MM.1S (cell line): ENCODE data around the gene NAA35.

Source experiments
- DNase-seq: peaks from one replicate; pipeline ENCODE4 v3.0.0-alpha.2; 2015
- H2AFZ ChIP-seq: fragments of 300-600 bp; sonication (generic); 2 replicates; pipeline ENCODE4 v1.6.0; 2016; ENCODE audit warnings: antibody characterized with exemption, low read length
- H3F3A ChIP-seq: fragments of 300-600 bp; sonication (generic); 2 replicates; pipeline ENCODE4 v1.6.1; 2016; ENCODE audit warnings: mild to moderate bottlenecking, antibody characterized with exemption, low read length, moderate library complexity, mixed read lengths; ENCODE audit not compliant: insufficient read depth
- H3K27ac ChIP-seq: fragments of 300-600 bp; sonication (generic); 2 replicates; pipeline ENCODE4 v1.5.1; 2016; ENCODE audit warnings: mild to moderate bottlenecking, low read length
- H3K27me3 ChIP-seq: fragments of 300-600 bp; sonication (generic); replicated peaks from 2 replicates; pipeline ENCODE4 v1.6.0; 2016; ENCODE audit warnings: low read length; ENCODE audit not compliant: insufficient read depth
- H3K36me3 ChIP-seq: fragments of 300-600 bp; sonication (generic); replicated peaks from 2 replicates; pipeline ENCODE4 v1.6.1; 2016; ENCODE audit warnings: mild to moderate bottlenecking, low read length, mixed read lengths; ENCODE audit not compliant: insufficient read depth
- H3K4me1 ChIP-seq: fragments of 300-600 bp; sonication (generic); 2 replicates; pipeline ENCODE4 v1.6.1; 2016; ENCODE audit warnings: low read length, mixed read lengths
- H3K4me2 ChIP-seq: fragments of 300-600 bp; sonication (generic); 2 replicates; pipeline ENCODE4 v1.6.0; 2016; ENCODE audit warnings: low read depth, low read length
- H3K4me3 ChIP-seq: fragments of 300-600 bp; sonication (generic); 2 replicates; pipeline ENCODE4 v1.5.1; 2016; ENCODE audit warnings: low read length, mixed read lengths
- H3K79me2 ChIP-seq: fragments of 300-600 bp; sonication (generic); 2 replicates; pipeline ENCODE4 v1.6.1; 2016; ENCODE audit warnings: mixed run types, low read length, mixed read lengths
- H3K9ac ChIP-seq: fragments of 300-600 bp; sonication (generic); 2 replicates; pipeline ENCODE4 v1.6.1; 2016; ENCODE audit warnings: low read length, mixed read lengths
- H3K9me2 ChIP-seq: fragments of 300-600 bp; sonication (generic); replicated peaks from 2 replicates; pipeline ENCODE4 v1.6.1; 2016; ENCODE audit warnings: mild to moderate bottlenecking, low read length, mixed read lengths; ENCODE audit not compliant: insufficient read depth
- H3K9me3 ChIP-seq: fragments of 300-600 bp; sonication (generic); replicated peaks from 2 replicates; pipeline ENCODE4 v1.6.1; 2016; ENCODE audit warnings: mild to moderate bottlenecking, low read length, mixed read lengths; ENCODE audit not compliant: insufficient read depth
- H4K20me1 ChIP-seq: fragments of 300-600 bp; sonication (generic); 2 replicates; pipeline ENCODE4 v1.6.1; 2016; ENCODE audit warnings: mild to moderate bottlenecking, low read length, moderate library complexity, mixed read lengths; ENCODE audit not compliant: insufficient read depth
- CTCF ChIP-seq: fragments of 300-600 bp; sonication (generic); IDR thresholded peaks from 2 replicates; pipeline ENCODE4 v1.5.1; 2016; ENCODE audit warnings: antibody characterized with exemption, low read length, mixed read lengths
- EZH2 ChIP-seq: fragments of 300-600 bp; sonication (generic); optimal IDR thresholded peaks from 2 replicates; pipeline ENCODE3; 2017; ENCODE audit warnings: low read depth, mild to moderate bottlenecking, antibody characterized with exemption, low read length, mixed read lengths
- EZH2phosphoT487 ChIP-seq: fragments of 300-600 bp; sonication (generic); IDR thresholded peaks from 2 replicates; pipeline ENCODE4 v1.6.1; 2018; ENCODE audit warnings: antibody characterized with exemption, low read length

The NAA35 gene

DNA sequence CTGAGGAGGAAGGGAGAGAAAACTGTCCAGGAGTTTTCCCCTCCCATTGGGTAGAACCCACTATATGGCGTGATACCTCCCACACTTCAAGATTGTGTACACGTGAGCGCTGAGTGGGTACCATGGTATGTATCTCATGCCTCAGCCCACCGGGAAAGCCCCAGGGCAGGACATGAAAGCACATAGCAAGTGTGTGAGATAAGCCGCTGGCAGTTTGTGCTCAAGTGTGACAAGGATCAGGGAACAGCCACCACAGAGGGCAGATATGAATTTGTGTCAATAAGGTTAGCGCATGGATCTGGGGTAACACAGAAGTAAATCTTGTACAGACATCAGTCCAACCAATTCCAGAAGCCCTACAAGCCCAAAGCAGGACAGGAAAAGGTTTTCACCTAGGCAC is 42.6 kb upstream of the NAA35 start:
- no peaks in the 10 kb centered on the region for H3K9me2 ChIP-seq
- H3K79me2 ChIP-seq, result no peaks in the 10 kb centered on the region
- no peak overlapping the region for H3K9ac ChIP-seq
- no peaks in the 10 kb centered on the region for H3K36me3 ChIP-seq
- no peak for TF ChIP-seq CTCF
- no peak for TF ChIP-seq EZH2phosphoT487
- no peak for TF ChIP-seq EZH2
- no peaks in the 10 kb centered on the region for H3K9me3 ChIP-seq
- no peaks in the 10 kb centered on the region for H4K20me1 ChIP-seq
- no peak for DNase-seq
- H3K4me2 ChIP-seq, result no peak overlapping the region
- no peaks in the 10 kb centered on the region for H3F3A ChIP-seq
- H3K27me3 ChIP-seq, result no peaks in the 10 kb centered on the region
- H3K4me1 ChIP-seq, result no peaks in the 10 kb centered on the region
- no peak overlapping the region for H3K4me3 ChIP-seq
- H2AFZ ChIP-seq, result no peak overlapping the region
- H3K27ac ChIP-seq, result no peak overlapping the region

DNA sequence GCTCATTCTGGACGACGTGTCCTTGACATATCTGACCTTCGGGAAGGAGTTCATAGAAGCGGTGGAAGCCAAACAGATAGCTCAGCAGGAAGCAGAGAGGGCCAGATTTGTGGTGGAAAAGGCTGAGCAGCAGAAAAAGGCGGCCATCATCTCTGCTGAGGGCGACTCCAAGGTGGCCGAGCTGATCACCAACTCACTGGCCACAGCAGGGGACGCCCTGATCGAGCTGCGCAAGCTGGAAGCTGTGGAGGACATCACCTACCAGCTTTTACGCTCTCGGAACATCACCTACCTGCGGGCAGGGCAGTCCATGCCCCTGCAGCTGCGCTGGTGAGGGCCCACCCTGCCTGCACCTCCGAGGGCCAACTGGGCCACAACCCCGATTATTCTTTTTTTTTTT is 41.6 kb upstream of the NAA35 start:
- Histone ChIP-seq H3K4me1 (no peaks in the 10 kb centered on the region), H3K4me3 (no peak overlapping the region), H2AFZ (no peak overlapping the region), H3K9me3 (no peaks in the 10 kb centered on the region), H4K20me1 (no peaks in the 10 kb centered on the region), H3K4me2 (no peak overlapping the region), H3F3A (no peaks in the 10 kb centered on the region), H3K27ac (no peak overlapping the region), H3K36me3 (no peaks in the 10 kb centered on the region), H3K9ac (no peak overlapping the region), H3K9me2 (no peaks in the 10 kb centered on the region), H3K27me3 (no peaks in the 10 kb centered on the region), H3K79me2 (no peaks in the 10 kb centered on the region)
- no peak for DNase-seq
- TF ChIP-seq EZH2phosphoT487, result no peak
- TF ChIP-seq EZH2, result no peak
- TF ChIP-seq CTCF, result no peak

DNA sequence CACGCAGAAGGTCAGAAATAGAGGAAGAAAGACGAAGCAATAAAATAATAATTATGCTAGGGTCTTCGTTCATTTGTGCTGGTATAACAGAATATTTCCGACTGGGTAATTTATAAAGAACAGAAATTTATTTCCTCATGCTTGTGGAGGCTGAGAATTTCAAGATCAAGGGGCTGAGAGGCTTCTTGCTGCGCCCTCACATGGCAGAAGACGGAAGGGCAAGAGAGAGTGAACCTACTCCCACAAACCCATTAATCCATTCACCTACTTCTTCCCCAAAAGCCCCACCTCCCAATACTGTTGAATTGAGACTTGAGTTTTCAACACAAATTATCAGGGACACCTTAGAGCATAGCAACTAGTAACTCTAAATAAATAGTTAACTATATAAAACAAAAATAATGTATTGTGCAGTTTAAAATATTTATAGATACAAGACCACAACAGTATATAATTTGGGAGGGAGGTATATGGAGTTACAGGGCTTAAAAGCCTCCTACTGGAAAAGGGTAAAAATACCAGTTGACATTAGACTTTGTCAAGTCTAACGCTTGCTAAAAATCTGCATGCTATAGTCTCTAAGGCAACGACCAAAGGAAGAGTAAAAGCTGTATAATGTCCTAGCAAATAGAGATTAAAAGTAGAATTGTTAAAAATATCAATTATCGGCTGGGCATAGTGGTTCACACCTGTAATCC is 40.3 kb upstream of the NAA35 start:
- Histone ChIP-seq H3K9ac (no peak overlapping the region), H3K36me3 (no peaks in the 10 kb centered on the region), H3K79me2 (no peaks in the 10 kb centered on the region), H3K4me3 (no peak overlapping the region), H3F3A (no peaks in the 10 kb centered on the region), H3K4me1 (no peaks in the 10 kb centered on the region), H3K4me2 (no peak overlapping the region), H3K9me2 (no peaks in the 10 kb centered on the region), H4K20me1 (no peaks in the 10 kb centered on the region), H3K27ac (no peak overlapping the region), H3K27me3 (no peaks in the 10 kb centered on the region), H2AFZ (no peak overlapping the region), H3K9me3 (no peaks in the 10 kb centered on the region)
- no peak for DNase-seq
- TF ChIP-seq CTCF (peak; percentile 30), EZH2phosphoT487 (no peak), EZH2 (no peak)
